ENCODE data around the gene SRF. TPM values are rescaled to one million over a fixed set of nuclear protein-coding genes. Genes with fewer than 3 reads are reported as not detected.

Gene SRF
- total and polyA plus RNA-seq, 8 donors = 20.2 to 36.3 (median 31.0) TPM

DNA sequence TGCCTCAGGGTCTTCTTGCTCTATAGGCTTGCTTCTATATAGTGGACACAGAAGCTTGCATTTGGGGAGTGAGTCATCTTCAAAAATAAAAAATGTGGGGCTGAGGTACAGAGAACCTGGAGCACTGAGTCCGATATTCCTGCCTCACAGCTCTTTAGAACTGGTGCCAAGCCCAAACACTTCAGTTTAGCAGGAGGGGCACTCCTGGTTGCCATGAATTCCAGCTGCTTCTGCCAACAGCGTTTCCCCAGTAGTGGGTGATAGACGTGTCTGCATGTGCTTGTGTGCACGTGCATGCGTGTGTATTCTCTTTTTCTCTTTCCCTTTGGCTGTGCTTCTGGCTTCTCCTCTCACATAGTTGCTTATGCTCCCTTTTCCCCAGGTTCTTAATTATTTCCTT, 46.3 kb downstream of the SRF start:
- Histone ChIP-seq H3K36me3 (peaks cover 0 to 82% of the 10 kb centered on the region in 2 donors), H3K4me1 (no peaks in the 10 kb centered on the region), H3K27ac (no peak overlapping the region), H3K9me3 (no peaks in the 10 kb centered on the region), H3K4me3 (no peak overlapping the region), H3K27me3 (no peaks in the 10 kb centered on the region)
- peak in 1 of 4 donors; percentile 54 for DNase-seq
- no peak for TF ChIP-seq CTCF (IDR thresholded peaks at IDR 0.05)
- intact Hi-C loops (cut with DNase I) = no loop called here
- peak; percentile 78 for ATAC-seq

GRCh38 chr6:43219119-43219518, 48.0 kb downstream of the SRF start:
- TF ChIP-seq CTCF (IDR thresholded peaks at IDR 0.05) = no peak
- peak in 1 of 4 donors; percentile 24 for DNase-seq

DNA sequence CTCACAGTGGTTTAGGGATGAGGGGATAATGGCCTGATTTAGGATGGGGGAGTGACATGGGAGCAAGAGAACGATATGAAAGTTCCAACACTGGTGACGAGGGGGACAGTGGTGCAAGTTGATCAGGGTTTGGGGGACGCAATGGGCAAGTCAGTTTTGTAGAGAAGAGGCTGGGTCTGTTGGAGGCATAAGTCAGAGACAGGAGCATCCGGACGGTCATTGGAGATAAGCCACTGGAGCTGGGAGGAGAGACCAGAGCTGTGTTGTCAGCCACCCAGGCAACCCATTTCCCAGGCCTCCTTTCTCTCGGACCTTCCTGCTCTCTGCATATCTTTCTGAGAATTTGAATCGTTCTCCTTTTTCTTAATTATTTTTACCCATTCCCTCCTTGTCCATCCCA, 48.7 kb downstream of the SRF start:
- Histone ChIP-seq H3K27ac (no peak overlapping the region), H3K4me1 (peaks cover 0 to 13% of the 10 kb centered on the region in 2 donors), H3K4me3 (no peak overlapping the region), H3K9me3 (no peaks in the 10 kb centered on the region), H3K27me3 (no peaks in the 10 kb centered on the region), H3K36me3 (peaks cover 0 to 87% of the 10 kb centered on the region in 2 donors)
- ATAC-seq (no peak), DNase-seq (no peak)
- intact Hi-C loops (cut with DNase I) = no loop called here
- no peak for TF ChIP-seq CTCF (IDR thresholded peaks at IDR 0.05)

More at GRCh38 chr6:43219119-43219518, 48.0 kb downstream of the SRF start:
- no peaks in the 10 kb centered on the region for H3K9me3 ChIP-seq
- no peaks in the 10 kb centered on the region for H3K27me3 ChIP-seq
- peaks cover 0 to 86% of the 10 kb centered on the region in 2 donors for H3K36me3 ChIP-seq
- peaks cover 0 to 6% of the 10 kb centered on the region in 2 donors for H3K4me1 ChIP-seq
- intact Hi-C loops (cut with DNase I) = no loop called here
- no peak overlapping the region for H3K4me3 ChIP-seq
- no peak for ATAC-seq
- no peak overlapping the region for H3K27ac ChIP-seq

- no peak overlapping the region for H3K27ac ChIP-seq
- no peaks in the 10 kb centered on the region for H3K9me3 ChIP-seq
- DNase-seq (peak in 1 of 4 donors; percentile 57), ATAC-seq (no peak)
- no peak overlapping the region for H3K4me3 ChIP-seq
- no peak for TF ChIP-seq CTCF (IDR thresholded peaks at IDR 0.05)
- peaks cover 0 to 84% of the 10 kb centered on the region in 2 donors for H3K36me3 ChIP-seq
- intact Hi-C loops (cut with DNase I) = no loop called here
- H3K4me1 ChIP-seq = peaks cover 0 to 14% of the 10 kb centered on the region in 2 donors
- no peaks in the 10 kb centered on the region for H3K27me3 ChIP-seq
These were observed 49.4 kb downstream of the SRF start for GRCh38 chr6:43220439-43220951.

DNA sequence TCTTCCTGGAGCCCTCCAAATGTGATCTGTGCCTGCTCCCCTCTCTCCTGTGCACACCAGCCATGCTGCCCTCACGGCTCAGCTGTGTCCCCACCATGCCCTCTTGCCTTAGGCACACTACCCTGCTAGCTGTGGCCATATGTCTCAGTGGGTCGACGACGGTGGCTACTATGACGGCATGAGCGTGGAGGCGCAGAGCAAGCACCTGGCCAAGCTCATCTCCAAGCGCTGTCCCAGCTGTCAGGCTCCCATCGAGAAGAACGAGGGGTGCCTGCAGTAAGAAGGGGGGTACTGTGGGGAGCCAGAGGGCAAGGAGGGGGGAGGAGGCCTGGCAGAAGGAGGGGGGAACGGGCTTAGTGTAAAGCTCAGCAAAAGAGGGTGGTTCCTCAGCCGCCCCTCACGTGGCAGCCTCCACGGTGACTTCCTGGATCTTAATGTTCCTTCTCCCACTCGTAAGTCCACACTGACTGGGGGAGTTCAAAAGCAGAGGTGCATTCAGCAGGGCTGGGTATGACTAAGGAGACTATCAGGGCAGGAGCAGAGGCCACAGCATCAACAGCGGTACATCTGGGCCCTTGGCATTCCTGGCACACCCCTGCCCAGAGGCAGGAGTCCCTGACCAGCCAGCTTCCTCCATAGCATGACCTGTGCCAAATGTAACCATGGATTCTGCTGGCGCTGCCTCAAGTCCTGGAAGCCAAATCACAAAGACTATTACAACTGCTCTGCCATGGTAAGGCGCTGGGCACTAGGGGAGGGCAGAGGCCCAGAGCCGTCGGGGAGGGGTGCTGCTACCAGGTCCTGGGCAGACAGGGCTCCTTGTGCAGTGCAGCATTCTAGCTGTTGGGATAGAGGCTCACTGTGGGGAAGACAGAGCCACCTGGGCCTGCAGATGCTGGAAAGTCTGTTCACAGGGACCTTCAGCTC, 50.2 kb downstream of the SRF start:
- Histone ChIP-seq H3K4me1 (peaks cover 0 to 14% of the 10 kb centered on the region in 2 donors), H3K27me3 (no peaks in the 10 kb centered on the region), H3K9me3 (no peaks in the 10 kb centered on the region), H3K36me3 (peaks cover 0 to 81% of the 10 kb centered on the region in 2 donors), H3K4me3 (no peak overlapping the region), H3K27ac (no peak overlapping the region)
- peak in 1 of 4 donors; percentile 31 for DNase-seq
- no peak for ATAC-seq
- TF ChIP-seq CTCF (IDR thresholded peaks at IDR 0.05) = no peak
- intact Hi-C loops (cut with DNase I) = no loop called here

Data from left lung (tissue), 10 donors.